ENCODE results near the gene RAB31.

DNA sequence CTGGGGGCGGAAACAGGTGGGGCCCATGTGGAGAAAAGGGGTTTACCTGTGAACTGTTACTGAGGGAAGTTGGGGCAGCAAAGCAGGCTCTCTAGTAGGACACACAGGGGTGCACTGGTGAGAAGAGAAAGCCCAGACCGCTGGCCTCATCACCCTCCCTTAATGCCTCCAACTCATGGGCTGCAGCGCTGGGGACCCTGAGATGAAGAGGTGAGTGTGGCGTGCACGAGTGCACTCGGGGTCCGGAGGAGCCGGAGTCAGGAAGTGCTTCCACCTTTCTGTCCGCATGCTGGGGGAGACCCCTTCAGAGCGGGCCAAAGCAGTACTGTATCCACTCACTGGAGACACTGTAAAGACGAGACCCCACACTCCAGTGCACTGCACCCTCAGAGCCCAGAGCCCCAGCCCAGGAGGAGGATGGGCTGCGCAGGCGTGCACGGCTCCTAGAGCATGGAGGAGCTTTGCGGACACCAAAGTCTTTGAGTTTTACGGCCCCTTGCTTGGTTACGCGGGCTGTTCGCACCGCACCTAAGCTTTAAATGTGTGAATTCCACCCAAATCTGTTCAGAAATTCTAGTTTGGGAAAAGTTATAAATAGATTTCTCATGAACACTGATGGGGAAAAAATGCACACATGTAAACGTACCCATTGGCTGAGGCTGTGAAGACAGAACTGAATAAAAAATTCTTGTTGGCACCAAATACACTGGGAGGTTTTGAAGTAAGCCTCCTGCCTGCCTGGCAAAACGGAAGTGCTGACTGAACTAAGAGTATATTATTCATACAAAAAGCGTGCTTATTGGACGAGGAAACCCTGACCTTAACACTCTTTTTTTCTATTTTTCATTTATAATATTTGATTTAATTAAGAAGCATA is 48.4 kb upstream of the RAB31 start:
- no peak for TF ChIP-seq CTCF (IDR thresholded peaks at IDR 0.05)
- TF ChIP-seq POLR2A (IDR thresholded peaks at IDR 0.05): no peak

Measured in uterus (tissue), 2 donors.